Smooth muscle cell of trachea (primary cell): ENCODE results near the gene SFRP2. TPM values are rescaled to one million over a fixed set of nuclear protein-coding genes. Genes with fewer than 3 reads are reported as not detected.

Experiments used
- total RNA-seq: library from RNA; depleted of rRNA; stranded (reverse); fragments of >200 nt; gene quantifications from 2 replicates; pipeline ENCODE4 v1.2.1, GENCODE V29; 2014

SFRP2 gene, protein sequence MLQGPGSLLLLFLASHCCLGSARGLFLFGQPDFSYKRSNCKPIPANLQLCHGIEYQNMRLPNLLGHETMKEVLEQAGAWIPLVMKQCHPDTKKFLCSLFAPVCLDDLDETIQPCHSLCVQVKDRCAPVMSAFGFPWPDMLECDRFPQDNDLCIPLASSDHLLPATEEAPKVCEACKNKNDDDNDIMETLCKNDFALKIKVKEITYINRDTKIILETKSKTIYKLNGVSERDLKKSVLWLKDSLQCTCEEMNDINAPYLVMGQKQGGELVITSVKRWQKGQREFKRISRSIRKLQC
- total RNA-seq: not detected in 2 replicates

DNA sequence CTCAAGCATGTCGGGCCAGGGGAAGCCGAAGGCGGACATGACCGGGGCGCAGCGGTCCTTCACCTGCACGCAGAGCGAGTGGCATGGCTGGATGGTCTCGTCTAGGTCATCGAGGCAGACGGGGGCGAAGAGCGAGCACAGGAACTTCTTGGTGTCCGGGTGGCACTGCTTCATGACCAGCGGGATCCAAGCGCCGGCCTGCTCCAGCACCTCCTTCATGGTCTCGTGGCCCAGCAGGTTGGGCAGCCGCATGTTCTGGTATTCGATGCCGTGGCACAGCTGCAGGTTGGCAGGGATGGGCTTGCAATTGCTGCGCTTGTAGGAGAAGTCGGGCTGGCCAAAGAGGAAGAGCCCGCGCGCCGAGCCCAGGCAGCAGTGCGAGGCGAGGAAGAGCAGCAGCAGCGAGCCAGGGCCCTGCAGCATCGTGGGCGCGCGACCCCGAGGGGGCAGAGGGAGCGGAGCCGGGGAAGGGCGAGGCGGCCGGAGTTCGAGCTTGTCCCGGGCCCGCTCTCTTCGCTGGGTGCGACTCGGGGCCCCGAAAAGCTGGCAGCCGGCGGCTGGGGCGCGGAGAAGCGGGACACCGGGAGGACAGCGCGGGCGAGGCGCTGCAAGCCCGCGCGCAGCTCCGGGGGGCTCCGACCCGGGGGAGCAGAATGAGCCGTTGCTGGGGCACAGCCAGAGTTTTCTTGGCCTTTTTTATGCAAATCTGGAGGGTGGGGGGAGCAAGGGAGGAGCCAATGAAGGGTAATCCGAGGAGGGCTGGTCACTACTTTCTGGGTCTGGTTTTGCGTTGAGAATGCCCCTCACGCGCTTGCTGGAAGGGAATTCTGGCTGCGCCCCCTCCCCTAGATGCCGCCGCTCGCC is at the start of gene SFRP2:
TSS of gene SFRP2 (minus strand) at position 671 of the 864 bp plus-strand sequence. CDS start at position 423, 248 bp downstream.

DNA sequence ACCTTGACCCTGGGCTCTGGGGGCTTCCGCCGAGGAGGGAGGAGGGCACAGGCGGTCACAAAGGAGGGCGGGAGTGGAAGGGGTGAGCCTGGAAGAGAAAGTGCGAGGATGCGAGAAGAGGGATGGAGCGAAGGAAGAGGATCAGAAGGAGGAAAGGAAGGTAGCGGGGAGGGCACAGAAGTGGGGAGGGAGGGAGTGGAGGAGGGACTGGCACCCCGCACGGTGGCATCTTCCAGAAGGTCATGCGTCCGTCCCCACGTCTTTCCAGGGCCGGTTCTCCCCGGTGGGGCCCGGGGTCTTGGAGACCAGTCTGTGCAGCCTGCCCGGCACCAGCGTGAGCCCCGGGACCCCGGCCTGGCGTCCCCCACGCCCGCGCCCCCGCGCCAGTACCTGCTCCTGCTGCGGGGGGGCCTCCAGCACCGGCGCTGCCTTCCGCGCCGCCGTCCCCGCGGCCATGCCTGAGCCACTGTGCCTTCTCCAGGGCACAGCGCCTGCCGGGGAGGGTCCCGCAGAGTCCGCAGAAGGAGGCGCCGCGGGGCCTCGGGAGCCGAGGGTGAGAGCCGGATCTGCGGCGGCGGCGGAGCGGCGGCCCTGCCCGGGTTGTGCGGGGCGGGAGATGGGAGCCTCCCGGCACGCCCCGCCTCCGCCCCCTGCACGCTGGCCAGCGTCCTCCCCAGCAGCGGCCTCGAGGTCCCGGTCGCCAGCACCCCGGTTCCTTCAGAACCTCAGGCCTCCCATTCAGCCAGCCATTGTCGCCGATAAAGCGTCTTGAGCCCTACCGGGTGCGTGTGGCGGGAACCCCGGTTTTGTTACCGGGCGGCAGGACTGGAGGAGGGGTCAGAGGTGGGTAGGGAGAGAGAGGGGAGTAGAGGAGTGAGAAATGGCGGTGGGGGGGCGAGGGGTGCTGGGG is 29.2 kb downstream of the SFRP2 start, which contains the start of gene RNF175:
TSS of gene RNF175 (minus strand) at position 618 of the 910 bp plus-strand sequence. CDS start at position 456, 162 bp downstream.

Other genes starting within 250 kb of the SFRP2 start
- 0.50 and 0.58 TPM in 2 replicates for gene TLR2, start 104.8 kb downstream of the SFRP2 start, total RNA-seq
- gene RNF175, start 29.1 kb downstream of the SFRP2 start, total RNA-seq: under 0.01 and 0.50 TPM in 2 replicates